Measurements from ENCODE around the gene DUOXA1.

The DUOXA1 gene

DNA sequence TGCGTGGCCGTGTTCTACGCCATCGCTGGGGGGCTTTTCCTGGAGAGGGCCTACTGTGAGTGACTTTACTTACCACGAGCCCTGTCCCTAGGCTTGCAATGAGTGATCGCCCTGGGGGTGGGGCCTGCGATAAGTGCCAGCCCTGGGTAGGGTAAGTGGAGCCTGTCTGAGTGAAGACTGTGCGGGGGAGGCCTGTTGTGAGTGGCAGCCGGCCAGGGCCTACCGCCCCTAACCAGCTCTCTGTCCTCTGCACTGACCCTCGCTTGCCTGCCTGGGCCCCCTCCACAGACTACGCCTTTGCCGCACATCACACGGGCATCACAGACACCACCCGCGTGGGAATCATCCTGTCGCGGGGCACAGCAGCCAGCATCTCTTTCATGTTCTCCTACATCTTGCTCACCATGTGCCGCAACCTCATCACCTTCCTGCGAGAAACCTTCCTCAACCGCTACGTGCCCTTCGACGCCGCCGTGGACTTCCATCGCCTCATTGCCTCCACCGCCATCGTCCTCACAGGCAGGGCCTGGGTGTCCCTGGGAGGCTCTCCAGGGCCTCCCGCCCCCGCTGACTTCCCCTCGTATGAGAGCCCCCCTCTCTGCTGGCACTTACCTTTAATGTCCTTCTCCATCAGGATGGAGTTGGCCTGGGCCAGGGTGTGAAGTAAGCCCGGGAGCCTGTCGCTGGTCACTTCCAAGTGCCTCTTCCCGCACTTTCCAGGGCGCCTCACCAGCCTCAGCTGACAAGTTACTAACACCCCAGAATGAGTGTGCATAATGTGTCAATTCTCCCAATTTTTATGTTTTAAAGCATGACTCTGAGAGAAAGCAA, 22.5 kb upstream of the DUOXA1 start:
- TF ChIP-seq, protein P1, sequence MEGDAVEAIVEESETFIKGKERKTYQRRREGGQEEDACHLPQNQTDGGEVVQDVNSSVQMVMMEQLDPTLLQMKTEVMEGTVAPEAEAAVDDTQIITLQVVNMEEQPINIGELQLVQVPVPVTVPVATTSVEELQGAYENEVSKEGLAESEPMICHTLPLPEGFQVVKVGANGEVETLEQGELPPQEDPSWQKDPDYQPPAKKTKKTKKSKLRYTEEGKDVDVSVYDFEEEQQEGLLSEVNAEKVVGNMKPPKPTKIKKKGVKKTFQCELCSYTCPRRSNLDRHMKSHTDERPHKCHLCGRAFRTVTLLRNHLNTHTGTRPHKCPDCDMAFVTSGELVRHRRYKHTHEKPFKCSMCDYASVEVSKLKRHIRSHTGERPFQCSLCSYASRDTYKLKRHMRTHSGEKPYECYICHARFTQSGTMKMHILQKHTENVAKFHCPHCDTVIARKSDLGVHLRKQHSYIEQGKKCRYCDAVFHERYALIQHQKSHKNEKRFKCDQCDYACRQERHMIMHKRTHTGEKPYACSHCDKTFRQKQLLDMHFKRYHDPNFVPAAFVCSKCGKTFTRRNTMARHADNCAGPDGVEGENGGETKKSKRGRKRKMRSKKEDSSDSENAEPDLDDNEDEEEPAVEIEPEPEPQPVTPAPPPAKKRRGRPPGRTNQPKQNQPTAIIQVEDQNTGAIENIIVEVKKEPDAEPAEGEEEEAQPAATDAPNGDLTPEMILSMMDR (IDR thresholded peaks at IDR 0.05; ENCODE audit: control insufficient read depth, extremely low read depth, insufficient read depth), result no peak
- H3K4me3 ChIP-seq (ENCODE audit: low read depth, low read length), result no peak overlapping the region
- no peak for DNase-seq (ENCODE audit: low read depth)

DNA sequence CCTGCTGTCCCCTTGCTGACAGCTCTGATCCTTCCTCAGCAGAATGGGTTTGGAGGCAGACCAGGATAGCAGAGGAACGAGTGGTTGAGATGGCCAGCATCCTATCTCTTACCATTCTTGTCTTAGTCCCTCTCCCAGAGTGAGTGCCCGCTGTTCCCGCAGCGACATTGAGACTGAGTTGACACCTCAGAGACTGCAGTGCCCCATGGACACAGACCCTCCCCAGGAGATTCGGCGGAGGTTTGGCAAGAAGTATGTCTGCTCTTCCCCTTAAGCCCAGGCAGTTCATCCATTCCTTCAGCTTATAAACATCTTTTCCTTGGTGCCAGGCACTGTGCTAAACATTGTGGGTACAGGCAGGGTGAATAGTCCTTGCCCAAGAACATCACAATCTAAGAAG, 21.3 kb upstream of the DUOXA1 start:
- no peak for DNase-seq (ENCODE audit: low read depth)

DNA sequence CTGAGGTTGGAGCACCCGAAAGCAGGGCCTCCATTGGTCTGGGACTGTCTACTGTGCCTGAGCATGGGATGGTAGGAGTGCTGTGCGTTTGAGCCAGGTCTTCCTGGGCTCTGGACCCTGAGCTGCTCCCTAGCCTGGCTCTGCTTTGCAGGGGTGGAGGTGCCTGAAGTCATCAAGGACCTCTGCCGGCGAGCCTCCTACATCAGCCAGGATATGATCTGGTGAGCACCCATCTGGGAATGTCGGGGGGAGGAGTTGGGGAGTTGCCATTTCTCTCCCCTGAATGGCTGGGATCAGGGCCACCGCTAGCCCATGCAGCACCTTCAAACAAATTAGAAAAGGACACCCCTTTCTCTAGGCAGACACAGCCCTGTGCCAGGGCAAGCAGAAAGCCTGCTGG, 20.8 kb upstream of the DUOXA1 start:
- TF ChIP-seq, protein P1 (IDR thresholded peaks at IDR 0.05; ENCODE audit: control insufficient read depth, extremely low read depth, insufficient read depth), result no peak
- H3K4me3 ChIP-seq (ENCODE audit: low read depth, low read length), result no peak overlapping the region
- no peak for DNase-seq (ENCODE audit: low read depth)

More for the DNA sequence above, 21.3 kb upstream of the DUOXA1 start:
- TF ChIP-seq, protein P1 (IDR thresholded peaks at IDR 0.05; ENCODE audit: control insufficient read depth, extremely low read depth, insufficient read depth), result no peak
- H3K4me3 ChIP-seq (ENCODE audit: low read depth, low read length), result no peak overlapping the region

DNA sequence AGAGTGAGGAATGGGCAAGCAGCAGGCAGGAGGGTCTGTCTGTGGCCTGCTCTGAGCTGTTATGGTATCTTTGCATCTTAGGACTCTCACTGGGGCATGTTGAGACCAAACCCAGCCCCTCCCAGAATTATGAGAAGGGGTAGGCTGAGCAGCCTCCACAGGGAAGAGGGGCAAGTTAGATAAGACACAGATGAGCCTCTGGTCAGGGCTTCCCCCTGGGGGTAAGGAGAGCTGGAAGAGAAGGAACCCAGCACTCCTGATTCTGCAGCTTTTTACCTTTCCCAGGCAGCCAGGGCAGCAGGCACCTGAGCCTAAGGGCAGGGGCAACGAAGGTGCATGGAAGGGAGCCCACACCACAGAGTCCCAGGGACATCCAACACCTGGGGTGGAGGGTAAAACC, 19.4 kb upstream of the DUOXA1 start:
- DNase-seq (ENCODE audit: low read depth), result no peak
- TF ChIP-seq, protein P1 (IDR thresholded peaks at IDR 0.05; ENCODE audit: control insufficient read depth, extremely low read depth, insufficient read depth), result no peak
- H3K4me3 ChIP-seq (ENCODE audit: low read depth, low read length), result no peak overlapping the region

DNA sequence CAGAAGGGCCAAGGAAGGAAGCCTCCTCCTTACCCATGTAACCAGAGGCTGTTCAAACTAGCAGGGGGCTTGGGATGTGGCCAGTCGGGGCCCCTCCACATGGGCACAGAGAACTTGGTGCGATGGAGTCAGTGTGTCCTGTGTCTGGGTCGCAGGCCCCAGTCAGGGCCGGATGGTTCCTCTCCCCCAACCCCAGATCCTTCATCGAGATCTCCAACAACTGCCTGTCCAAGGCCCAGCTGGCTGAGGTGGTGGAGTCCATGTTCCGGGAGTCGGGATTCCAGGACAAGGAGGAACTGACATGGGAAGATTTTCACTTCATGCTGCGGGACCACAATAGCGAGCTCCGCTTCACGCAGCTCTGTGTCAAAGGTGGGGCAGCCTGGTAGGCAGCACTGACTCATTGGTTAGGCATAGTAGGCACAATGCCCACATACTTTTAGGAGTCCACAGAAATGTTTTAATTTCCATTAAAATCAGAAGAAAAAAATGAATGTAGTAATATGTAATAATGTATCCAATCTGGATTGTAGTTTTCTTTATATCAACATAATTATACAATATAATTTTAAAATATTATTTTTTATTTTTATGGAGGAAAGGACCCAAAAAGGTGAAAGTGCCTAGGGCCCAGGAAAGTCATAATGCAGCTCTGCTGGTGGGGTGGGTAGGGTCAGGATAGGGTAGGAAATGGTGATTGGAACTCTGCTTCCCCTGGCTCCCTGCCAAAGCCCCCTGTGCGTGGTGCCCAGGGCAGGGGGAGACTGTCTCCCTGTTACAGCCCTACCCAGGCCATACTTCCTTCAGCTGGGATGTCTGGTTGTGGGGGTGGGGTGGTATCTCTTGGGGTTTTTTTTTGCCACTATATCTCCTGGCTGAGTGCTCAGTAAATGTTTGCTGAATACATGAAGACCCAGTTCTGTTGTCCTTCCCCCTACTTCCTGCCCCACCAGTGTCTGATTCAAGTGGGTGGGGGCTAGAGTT, 18.7 kb upstream of the DUOXA1 start:
- no peak for DNase-seq (ENCODE audit: low read depth)
- no peak overlapping the region for H3K4me3 ChIP-seq (ENCODE audit: low read depth, low read length)
- TF ChIP-seq, protein P1 (IDR thresholded peaks at IDR 0.05; ENCODE audit: control insufficient read depth, extremely low read depth, insufficient read depth), result no peak

DNA sequence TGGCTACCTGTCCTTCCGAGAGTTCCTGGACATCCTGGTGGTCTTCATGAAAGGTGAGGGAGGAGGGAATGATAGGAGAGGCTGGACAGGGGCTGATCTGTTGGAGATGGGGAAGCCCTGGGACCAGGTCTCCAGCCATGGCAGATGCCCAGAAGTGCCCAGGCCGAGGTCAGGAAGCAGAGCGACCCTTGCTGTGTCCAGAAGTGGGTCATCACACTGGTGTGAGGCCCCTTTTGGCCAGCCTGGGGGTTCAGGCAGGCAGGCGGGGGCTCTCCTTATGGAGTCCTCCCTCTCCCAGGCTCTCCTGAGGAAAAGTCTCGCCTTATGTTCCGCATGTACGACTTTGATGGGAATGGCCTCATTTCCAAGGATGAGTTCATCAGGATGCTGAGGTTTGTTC, 17.9 kb upstream of the DUOXA1 start:
- DNase-seq (ENCODE audit: low read depth), result no peak
- H3K4me3 ChIP-seq (ENCODE audit: low read depth, low read length), result no peak overlapping the region
- TF ChIP-seq, protein P1 (IDR thresholded peaks at IDR 0.05; ENCODE audit: control insufficient read depth, extremely low read depth, insufficient read depth), result no peak

All from LNCaP clone FGC (cell line).